CD4-positive, alpha-beta T cell treated with Interleukin-21 for 1 hour (primary cell): ENCODE results near the gene TGFBRAP1.

ENCODE experiments used
- DNase-seq: peaks from one replicate; pipeline ENCODE4 v3.0.0-alpha.2; 2020

The TGFBRAP1 gene

GRCh38 chr2:105235388-105236059 is 94.0 kb downstream of the TGFBRAP1 start:
- peak; percentile 45 for DNase-seq

GRCh38 chr2:105231232-105231619 is 98.3 kb downstream of the TGFBRAP1 start:
- no peak for DNase-seq

GRCh38 chr2:105224444-105224843 is 105.1 kb downstream of the TGFBRAP1 start:
- no peak for DNase-seq

GRCh38 chr2:105220604-105221003 is 108.9 kb downstream of the TGFBRAP1 start:
- no peak for DNase-seq

GRCh38 chr2:105215586-105216192 is 113.8 kb downstream of the TGFBRAP1 start:
- no peak for DNase-seq
